Measurements from ENCODE around the gene OR6N2.

OR6N2 gene

GRCh38 chr1:158754420-158754819, 26.6 kb downstream of the OR6N2 start, which contains the start of gene OR6K6:
OR6K6 (plus strand) TSS chr1:158754720; CDS start chr1:158754888, 168 bp downstream.
- DNase-seq (ENCODE audit: low read depth, low spot score): no peak

GRCh38 chr1:158752155-158752712, 28.8 kb downstream of the OR6N2 start:
- DNase-seq (ENCODE audit: low read depth, low spot score): no peak

GRCh38 chr1:158735848-158736247, 45.2 kb downstream of the OR6N2 start:
- DNase-seq (ENCODE audit: low read depth, low spot score): no peak

GRCh38 chr1:158732524-158732923, 48.5 kb downstream of the OR6N2 start:
- no peak for DNase-seq (ENCODE audit: low read depth, low spot score)

- no peak for DNase-seq (ENCODE audit: low read depth, low spot score)
These were observed 49.3 kb downstream of the OR6N2 start for GRCh38 chr1:158731707-158732106.

- DNase-seq (ENCODE audit: low read depth, low spot score): no peak
These were observed 50.6 kb downstream of the OR6N2 start for GRCh38 chr1:158730453-158730852.

GRCh38 chr1:158728510-158729225, 52.3 kb downstream of the OR6N2 start:
- no peak for DNase-seq (ENCODE audit: low read depth, low spot score)

GRCh38 chr1:158724442-158724841, 56.6 kb downstream of the OR6N2 start:
- DNase-seq (ENCODE audit: low read depth, low spot score): no peak

All from activated CD4-positive, CD25-positive, alpha-beta regulatory T cell treated with anti-CD3 and anti-CD28 coated beads, Interleukin-2, amount 50 U/mL, for 16 hours (primary cell).